CD4-positive, alpha-beta T cell treated with Interleukin-17A for 1 hour (primary cell): ENCODE results near the gene CHAF1A.

Experiments
- DNase-seq: peaks from one replicate; pipeline ENCODE4 v3.0.0-alpha.2; 2020

The CHAF1A gene

DNA sequence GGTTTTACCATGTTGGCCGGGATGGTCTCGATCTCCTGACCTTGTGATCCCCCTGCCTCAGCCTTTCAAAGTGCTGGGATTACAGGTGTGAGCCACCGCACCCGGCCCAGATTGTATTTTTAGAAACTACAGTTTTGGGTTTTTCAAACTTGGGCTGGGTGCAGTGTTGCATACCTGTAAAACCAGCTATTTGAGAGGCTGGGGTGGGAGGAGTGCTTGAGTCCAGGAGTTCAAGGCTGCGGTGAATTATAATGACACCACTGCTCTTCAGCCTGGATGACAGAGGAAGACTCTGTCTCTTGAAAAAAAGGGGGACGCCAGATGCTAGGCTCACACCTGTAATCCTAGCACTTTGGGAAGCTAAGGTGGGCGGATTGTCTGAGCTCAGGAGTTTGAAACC lies 4.2 kb downstream of the CHAF1A start:
- no peak for DNase-seq

DNA sequence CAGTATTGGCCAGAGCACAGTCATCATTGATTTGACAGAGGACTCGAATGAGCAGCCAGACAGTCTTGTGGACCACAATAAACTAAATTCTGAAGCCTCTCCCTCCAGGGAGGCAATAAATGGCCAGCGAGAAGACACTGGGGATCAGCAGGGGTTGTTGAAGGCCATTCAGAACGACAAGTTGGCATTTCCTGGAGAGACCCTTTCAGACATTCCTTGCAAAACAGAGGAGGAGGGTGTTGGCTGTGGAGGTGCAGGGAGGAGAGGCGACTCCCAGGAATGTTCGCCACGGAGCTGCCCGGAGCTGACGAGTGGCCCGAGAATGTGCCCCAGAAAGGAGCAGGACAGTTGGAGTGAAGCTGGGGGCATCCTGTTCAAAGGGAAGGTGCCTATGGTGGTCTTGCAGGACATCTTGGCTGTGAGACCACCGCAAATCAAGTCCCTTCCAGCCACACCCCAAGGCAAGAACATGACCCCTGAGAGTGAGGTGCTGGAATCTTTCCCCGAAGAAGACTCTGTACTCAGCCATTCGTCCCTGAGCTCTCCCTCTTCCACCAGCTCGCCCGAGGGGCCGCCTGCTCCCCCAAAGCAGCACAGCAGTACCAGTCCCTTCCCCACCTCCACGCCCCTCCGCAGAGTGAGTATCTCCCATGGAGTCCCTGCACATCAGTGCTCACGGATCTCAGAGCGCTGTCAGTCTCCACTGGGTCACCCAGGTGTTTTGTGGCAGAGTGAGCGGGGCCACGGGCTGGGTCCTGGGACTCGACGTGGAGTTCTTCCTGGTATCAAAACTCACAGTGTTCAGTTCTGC lies 6.9 kb downstream of the CHAF1A start:
- DNase-seq: no peak

DNA sequence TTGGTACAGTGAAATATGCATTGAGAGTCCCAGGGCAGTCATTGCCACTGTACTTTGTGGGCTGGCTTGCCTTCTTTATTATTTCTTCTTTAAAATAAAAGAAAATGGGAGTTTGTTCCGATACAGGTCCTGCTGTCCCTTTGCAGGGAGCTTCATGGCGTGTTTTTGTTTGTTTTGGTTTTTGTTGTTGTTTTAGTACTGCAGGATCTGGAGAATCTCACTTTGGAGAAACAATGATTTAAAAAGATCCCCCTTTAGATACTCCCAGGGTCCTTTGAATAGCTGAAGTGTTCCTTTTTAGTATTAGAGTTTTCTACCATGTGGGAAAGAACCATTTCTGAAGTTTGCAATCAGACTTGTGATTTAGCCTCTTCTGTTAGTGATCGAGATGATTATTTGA lies 11.1 kb downstream of the CHAF1A start:
- DNase-seq: no peak

DNA sequence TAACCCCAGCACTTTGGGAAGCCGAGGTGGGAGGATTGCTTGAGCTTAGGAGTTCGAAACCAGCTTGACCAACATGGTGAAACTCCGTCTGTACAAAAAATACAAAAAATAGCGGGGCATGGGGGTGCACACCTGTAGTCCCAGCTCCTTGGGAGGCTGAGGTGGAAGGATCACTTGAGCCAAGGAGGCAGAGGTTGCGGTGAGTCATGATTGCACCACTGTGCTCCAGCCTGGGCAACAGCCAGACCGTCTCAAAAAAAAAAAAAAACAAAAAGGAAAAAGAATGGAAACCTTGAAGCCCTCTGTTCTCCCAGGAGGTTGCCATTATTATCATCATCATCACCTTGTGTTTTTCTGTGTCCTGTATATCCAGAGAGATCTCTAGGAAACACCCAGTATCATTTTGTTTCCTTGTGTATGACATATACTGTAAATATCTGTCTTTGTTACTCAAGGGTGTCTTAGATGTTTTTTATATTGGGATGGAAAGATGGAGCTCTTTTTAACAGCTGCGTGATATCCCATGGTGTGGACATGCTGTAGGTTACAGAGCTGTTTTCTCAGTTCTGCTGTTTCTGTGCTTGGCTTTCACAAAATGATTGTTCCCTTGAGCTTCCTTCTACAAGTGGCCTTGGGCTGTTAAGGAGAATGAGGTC lies 11.8 kb downstream of the CHAF1A start:
- no peak for DNase-seq

DNA sequence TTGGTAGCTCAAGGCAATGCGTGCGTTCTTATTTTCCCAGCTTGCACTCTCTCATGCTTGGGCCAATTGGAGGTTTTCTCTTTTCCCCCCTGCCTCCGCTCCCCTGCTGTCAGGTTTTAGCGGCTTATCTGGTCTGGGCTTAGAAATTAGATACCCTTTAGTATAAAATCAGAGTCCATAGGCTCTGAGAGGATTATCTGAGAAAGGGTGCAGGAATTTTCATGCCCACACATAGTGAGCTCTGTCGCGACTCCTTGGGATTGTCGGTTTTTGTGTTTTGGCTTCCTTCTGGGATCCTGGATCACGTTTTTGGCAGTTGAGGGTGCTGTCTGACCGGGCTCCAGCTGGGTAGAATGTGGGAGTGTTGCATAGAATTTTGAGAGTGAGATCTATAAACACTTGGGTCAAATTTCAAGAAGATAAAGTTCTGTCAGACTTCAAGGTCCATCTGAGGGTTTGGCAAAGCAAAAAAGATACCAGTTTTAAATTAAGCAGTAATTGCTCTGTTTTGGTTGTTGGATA lies 12.4 kb downstream of the CHAF1A start:
- DNase-seq: no peak

DNA sequence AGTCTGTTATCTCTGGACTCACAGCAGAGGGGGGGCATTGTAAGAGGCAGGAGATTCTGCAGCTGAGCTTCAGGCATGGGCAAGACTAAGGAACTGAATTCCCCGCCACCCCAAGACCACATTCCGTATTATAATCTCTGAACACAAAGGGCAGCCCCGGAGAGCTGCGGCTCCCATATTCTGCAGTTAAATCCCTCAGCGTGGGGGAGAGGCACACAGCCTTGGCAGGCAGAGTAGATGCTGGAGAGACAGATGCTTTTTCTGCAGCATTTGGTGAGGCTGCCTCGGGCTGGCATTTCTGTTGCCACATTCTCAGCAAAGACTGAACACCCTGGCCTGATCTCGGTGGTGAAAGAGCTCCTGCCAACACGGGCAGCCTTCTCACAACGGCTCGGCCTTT lies 12.9 kb downstream of the CHAF1A start:
- DNase-seq: no peak

DNA sequence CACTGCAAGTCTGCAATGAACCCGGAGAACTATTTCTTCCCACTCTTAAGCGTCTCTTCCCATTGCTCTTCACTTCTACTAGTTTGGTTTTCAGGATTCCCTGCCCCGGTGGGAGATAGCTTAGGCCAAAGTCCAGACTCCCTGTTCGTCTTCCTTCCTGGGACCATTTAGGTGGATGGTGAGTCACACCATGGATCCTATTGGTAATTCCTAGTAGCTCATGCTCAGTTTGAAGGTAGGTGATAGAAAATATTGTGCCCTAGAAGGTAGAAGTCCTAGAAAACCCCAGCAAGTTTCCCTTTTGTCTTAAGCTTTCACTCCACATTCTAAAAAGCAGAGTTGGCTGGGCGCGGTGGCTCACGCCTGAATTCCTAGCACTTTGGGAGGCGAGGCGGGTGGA lies 13.8 kb downstream of the CHAF1A start:
- DNase-seq: no peak

DNA sequence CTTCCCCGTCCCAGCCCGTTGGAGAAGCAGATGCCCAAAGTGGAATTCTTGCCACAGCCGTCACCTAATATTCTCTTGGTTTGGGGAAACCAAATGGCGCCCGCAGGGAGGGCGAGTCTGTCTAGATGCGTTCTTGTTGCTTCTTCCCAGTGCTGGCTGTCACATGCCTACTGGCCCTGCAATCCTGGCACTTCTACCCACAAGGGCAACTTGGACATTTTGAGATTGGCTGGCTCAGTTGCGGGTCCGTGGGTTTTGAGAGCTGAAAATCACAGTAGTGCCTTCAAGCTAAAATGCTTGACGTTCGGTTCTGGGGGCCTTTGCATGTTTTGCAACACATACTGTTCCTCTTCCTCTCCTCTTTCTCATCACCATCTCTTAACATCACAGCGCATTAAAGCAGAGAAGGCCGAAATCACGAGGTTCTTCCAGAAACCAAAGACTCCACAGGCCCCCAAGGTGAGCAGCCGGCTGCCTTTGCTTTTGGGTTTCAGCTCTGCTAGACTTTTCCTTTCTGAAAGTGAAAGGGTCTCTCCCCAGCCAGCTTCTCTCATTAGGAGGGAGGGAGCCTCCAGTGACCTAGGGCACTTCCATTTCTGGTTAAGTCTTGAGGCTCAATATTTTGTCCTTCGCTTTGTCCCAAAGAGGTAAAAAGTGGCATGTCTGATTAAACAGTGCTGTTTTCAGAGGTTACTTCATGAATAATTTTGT lies 21.1 kb downstream of the CHAF1A start:
- no peak for DNase-seq

DNA sequence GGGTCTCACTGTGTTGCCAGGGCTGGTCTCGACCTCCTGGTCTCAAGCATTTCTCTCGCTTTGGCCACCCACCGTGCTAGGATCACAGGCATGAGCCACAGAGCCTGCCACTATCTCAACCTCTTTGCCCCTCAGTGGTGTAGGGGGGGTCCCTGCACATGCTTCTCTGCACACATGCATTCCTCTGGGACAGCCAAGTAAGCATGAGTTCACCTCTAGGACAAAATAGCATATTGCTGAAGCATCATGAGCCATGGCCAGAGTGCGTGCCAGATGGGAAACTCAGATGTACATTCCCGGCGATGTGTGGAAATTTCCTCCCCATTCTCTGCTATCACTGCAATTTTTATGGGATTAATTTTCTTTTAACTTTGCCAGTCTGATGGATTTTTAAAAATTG lies 23.1 kb downstream of the CHAF1A start:
- no peak for DNase-seq

DNA sequence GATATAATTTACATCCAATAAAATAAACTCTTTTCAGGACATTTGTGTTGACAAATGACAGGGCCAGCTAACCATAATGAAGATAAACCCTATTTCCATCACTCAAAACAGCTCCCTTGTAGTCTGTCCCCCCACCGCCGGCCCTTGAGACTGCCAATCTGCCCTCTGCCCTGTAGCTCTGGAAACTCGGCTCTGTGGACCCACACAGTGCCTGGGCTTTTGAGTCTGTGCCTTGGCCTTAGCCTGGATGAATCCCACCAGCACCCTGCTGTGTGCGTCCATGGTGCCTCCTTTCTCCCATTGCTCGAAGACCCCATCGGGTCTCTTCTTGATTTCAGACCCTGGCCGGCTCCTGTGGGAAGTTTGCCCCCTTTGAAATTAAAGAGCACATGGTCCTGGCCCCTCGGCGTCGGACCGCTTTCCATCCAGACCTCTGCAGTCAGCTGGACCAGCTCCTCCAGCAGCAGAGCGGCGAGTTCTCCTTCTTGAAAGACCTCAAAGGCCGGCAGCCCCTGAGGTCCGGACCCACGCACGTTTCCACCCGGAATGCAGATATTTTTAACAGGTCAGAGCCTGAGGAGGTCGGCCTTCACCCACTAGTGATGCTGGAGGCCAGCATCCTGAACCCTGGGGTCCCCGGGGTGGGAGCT lies 26.0 kb downstream of the CHAF1A start:
- no peak for DNase-seq

DNA sequence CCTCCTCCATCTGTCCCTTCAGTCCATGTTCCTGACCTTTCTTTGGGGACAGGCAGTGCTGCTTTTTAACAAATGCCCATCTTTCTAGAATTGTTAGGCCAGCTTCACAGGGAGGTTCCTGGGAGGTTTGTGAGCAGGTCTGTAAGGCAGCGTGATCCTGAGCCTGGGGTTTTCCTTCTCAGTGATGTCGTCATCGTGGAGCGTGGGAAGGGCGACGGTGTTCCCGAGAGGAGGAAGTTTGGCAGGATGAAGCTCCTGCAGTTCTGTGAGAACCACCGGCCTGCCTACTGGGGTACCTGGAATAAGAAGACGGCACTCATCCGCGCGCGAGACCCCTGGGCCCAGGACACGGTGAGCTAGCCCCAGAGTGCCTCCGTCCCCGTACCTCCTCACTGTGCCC lies 26.8 kb downstream of the CHAF1A start:
- DNase-seq: no peak

DNA sequence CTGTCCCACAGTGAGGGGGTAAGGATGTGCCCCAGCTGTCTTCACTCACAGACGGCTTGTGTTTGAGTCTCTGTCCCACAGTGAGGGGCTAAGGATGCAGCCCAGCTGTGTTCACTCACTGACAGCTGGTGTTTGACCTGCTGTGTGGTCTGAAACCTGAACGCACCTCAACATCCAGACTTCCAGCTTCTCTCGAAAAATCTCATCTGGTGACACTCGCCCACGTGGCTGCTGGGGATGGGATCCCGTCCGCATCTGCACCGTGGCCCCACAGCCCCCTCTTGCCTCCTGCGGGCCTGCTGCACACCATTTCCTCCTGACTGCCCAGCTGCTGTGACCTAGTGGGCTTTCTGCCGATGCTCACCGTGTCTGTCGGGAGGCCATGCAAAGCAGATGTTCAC lies 27.3 kb downstream of the CHAF1A start:
- no peak for DNase-seq

DNA sequence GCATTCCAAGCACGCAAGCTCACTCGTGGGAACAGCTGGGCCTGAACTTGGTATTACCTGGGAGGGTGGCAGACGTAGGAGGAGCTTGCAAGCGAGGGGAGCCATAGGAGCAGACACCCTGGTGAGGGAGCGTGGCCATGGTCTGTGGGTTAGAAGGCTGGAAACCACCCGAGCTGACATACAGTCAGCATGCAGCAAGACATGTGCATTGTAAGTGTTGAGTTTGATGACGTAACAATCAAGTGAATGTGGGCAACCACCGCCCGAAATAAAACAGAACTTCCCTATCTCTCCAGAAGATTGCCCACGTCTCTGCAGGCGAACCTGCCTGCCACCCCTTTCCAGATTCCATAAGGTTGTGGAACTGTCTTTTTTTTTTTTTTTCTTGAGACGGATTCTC lies 28.3 kb downstream of the CHAF1A start:
- DNase-seq: peak; percentile 33

DNA sequence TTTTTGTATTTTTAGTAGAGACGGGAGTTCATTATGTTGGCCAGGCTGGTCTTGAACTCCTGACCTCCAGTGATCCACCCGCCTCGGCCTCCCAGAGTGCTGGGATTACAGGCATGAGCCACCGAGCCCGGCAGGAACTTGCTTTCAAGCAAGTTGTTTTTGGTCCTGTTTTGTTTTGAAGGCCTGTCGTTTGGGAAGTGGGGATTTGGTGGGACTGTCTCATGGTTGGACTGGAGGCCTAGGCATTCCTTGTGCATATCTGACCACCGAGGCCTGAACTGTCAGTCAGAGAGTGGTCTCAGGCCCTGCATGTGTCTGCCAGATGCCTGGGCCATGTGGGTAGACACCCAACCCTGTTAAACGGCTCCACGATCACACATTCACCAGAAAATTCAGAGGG lies 28.9 kb downstream of the CHAF1A start:
- DNase-seq: no peak

DNA sequence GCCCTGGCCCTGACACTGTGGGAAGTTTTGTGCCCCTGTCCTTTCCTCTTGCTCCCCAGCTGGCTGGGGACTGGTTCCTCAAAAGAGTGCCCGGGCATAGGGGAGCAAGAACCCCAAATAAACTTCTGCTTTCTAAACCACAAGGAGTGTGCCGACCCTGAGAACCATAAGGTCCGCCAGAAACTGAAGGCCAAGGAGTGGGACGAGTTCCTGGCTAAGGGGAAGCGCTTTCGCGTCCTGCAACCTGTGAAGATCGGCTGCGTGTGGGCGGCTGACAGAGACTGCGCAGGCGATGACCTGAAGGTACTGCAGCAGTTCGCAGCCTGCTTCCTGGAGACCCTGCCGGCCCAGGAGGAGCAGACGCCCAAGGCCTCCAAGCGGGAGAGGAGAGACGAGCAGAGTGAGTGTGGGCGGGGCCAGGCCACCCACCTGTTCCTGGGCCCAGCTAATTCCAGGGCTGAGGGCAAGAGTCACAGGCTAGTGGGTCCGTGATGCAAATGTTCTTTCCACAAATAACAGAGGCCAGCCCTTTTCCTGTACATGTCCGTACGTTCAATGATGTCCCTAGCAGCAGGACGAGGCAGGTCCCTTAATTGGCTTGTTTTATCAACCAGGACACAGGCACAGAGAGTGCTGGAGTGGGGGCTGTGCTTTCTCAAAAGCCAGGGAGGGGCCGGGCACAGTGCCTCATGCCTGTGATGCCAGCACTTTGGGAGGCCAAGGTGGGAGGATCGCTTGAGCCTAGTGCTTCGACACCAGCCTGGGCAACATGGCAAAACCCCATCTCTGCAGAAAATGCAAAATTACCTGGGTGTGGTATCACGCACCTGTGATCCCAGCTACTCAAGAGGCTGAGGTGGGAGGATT lies 29.6 kb downstream of the CHAF1A start:
- peak; percentile 31 for DNase-seq

DNA sequence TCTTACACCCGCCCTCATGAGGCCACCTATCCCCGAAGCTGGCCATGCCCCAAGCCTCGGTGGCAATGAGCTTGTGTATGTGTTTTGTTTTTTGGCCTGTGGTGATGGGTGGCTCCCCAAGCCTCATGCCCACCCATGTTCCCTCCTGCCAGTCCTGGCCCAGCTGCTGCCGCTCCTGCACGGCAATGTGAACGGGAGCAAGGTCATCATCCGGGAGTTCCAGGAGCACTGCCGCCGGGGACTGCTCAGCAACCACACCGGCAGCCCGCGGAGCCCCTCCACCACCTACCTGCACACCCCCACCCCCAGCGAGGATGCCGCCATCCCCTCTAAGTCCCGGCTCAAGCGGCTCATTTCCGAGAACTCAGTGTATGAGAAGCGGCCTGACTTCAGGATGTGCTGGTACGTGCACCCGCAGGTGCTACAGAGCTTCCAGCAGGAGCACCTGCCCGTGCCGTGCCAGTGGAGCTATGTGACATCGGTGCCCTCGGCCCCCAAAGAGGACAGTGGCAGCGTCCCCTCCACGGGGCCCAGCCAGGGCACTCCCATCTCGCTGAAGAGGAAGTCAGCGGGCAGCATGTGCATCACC lies 30.6 kb downstream of the CHAF1A start:
- DNase-seq: no peak

DNA sequence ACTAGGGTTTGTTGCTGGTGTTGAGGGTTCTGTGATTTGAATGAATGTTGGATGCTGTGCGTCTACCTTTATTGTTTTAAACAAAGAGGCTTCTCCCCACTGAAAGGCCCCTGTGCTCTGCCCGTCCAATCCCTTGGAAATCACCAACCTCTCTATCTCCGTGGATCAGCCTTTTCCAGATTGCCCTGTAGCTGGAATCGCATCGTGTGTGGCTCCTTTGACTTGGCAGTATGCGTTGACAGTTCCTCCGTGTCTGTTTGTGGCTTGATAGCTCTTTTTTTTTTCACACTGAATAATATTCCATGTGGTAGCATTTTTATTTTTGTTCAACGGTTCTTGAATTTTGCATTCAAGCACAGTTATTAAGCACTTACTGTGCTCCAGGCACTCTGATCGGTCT lies 32.0 kb downstream of the CHAF1A start:
- DNase-seq: no peak

DNA sequence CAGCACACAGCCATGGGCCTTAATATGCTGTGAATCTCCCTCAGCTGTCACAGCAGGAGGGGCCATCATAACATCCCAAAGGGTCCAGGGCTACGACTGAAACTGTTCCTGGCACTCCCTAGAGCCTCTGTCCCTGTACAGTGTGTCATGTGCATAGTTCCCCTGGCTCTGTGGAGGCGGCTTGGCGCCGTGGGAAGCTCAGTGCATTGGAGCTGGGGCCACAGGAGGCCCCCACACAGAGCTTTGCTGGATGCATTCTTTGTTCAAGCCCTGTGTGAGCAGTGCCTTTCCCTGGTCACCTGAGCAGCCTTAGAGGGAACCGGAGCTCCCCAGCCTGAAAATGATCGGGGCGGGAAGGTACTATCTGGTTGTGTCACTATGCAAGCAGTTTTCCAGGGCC lies 33.8 kb downstream of the CHAF1A start:
- no peak for DNase-seq

DNA sequence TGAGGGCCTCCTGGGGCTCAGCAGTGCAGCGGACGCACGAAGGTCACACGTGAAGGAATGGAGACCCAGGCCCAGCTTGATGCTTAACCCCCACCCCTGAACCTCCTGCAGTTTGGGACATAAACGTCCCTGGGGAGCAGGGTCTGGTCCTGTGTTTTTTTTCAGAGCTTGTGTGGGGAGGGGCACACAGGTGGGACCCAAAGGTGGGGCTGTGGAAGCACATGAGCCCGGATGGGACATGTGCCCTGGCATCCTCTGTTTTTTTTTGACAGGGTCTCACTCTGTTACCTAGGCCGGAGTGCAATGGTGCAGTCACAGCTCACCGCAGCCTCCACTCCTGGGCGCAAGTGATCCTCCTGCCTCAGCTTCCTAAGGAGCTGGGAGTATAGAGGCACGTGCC lies 34.7 kb downstream of the CHAF1A start:
- DNase-seq: no peak

DNA sequence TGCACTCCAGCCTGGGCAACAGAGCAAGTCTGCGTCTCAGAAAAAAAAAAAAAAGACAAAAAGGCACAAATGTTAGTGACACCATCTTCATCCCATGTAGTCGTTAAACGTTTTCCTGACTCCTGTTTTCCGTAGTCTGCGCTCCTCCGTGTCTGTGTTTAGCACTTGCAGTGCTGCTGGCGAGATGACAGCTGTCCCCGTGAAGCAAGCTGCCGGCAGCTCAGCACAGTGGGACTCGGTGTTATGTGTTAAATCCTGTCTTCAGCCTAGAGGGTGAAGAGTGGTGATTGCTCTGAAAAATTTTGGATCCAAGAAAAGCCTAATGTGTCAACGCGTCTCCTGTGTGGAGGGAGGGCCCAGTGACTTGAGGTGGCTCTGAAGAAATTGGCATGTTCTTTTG lies 36.8 kb downstream of the CHAF1A start:
- DNase-seq: no peak

DNA sequence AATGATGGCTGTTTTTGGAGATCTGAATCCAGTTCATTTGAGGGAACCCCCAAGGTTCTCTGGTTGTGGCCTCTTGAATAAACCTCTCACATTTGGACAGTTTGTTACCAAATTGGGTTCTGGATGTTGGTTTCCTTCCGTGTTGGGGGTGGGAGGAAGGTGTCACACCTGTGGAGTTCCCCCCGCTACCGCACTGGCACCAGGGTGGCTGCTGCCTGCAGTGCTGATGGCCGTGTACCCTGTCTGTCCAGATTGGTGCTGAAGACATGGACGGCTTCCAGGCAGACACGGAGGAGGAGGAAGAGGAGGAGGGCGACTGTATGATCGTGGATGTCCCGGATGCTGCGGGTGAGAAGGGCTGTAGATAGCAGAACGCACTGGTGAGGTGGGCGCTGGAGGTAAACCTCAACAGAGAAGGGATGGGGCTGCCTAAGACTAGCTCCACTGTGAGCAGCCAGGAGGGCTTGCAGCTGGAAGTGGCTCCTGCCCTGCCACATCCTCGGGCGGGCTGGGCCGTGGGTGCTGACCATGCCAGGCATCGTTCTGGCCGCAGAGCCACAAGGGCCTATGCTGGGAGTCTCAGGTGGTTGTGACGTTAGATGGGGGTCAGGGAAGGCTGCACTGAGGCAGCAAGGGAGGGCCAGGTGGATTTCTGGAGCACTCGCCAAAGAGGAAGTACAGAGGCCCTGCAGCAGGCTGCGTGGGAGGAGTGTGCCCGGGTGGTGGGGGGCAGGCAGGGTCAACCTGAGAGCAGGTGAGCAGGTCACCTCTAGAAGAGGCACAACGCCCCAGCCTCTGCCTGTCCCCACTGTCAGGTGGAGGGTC lies 39.8 kb downstream of the CHAF1A start:
- no peak for DNase-seq
